Thyroid gland (tissue), 4 donors: Measurements from ENCODE around the gene FSIP1.

Experiments
- CTCF ChIP-seq, 6 experiments: fragments of 200-600 bp in 3 of 6; fragments of 450-650 bp in 3 of 6; sonication (generic) in 3 of 6; IDR thresholded peaks; one replicate each; pipeline ENCODE4 v1.5.1; 2016 to 2019; ENCODE audit warnings: antibody characterized with exemption in 6 of 6, mild to moderate bottlenecking in 2 of 6, inconsistent platforms in 1 of 6, moderate library complexity in 1 of 6
- POLR2A ChIP-seq, 2 donors: fragments of 450-650 bp; IDR thresholded peaks; one replicate each; pipeline ENCODE4 v1.6.1; 2017; ENCODE audit warnings: antibody characterized with exemption in 2 of 2, mild to moderate bottlenecking in 2 of 2, moderate library complexity in 1 of 2

- no peak for TF ChIP-seq POLR2A (IDR thresholded peaks at IDR 0.05)
- no peak for TF ChIP-seq CTCF (IDR thresholded peaks at IDR 0.05)
Observed at GRCh38 chr15:39808909-39809308, 26.3 kb upstream of the FSIP1 start.
